ENCODE results near the gene EXOC4. TPM values are rescaled to one million over a fixed set of nuclear protein-coding genes. Genes with fewer than 3 reads are reported as not detected.

EXOC4 gene
- total RNA-seq, 4 donors from 2014 or later, result 60.0 to 187 (median 80.1) TPM

- WGBS, result 67% methylated on average over 3 of the region's 3 CpGs
- H3K4me1 ChIP-seq, result no peaks in the 10 kb centered on the region
- no peak for DNase-seq (ENCODE audit: low spot score in 2 of 2)
- H3K27me3 ChIP-seq, result no peaks in the 10 kb centered on the region
- H3K9me3 ChIP-seq, result no peaks in the 10 kb centered on the region
- H3K27ac ChIP-seq, result no peak overlapping the region
- peaks cover 28% of the 10 kb centered on the region for H3K36me3 ChIP-seq
- no peak for TF ChIP-seq EP300 (IDR thresholded peaks at IDR 0.05)
- TF ChIP-seq POLR2A (IDR thresholded peaks at IDR 0.05), result no peak
- TF ChIP-seq CTCF (IDR thresholded peaks at IDR 0.05), result no peak
- no peak for TF ChIP-seq POLR2AphosphoS5 (IDR thresholded peaks at IDR 0.05)
- no peak overlapping the region for H3K4me3 ChIP-seq
These were observed 57.5 kb downstream of the EXOC4 start for GRCh38 chr7:133310232-133310862.

- Histone ChIP-seq H3K36me3 (peaks cover 16% of the 10 kb centered on the region), H3K27ac (no peak overlapping the region), H3K4me3 (no peak overlapping the region), H3K9me3 (no peaks in the 10 kb centered on the region), H3K27me3 (no peaks in the 10 kb centered on the region), H3K4me1 (no peaks in the 10 kb centered on the region)
- WGBS, result 95% methylated on average over 1 of the region's 1 CpG
- DNase-seq (ENCODE audit: low spot score in 2 of 2), result no peak
- TF ChIP-seq POLR2AphosphoS5 (IDR thresholded peaks at IDR 0.05) (no peak), EP300 (IDR thresholded peaks at IDR 0.05) (no peak), POLR2A (IDR thresholded peaks at IDR 0.05) (no peak), CTCF (IDR thresholded peaks at IDR 0.05) (no peak)
These were observed 60.7 kb downstream of the EXOC4 start for GRCh38 chr7:133313575-133313974.

GRCh38 chr7:133314084-133314483 is 61.2 kb downstream of the EXOC4 start:
- no peak overlapping the region for H3K27ac ChIP-seq
- H3K4me1 ChIP-seq, result no peaks in the 10 kb centered on the region
- no peak for DNase-seq (ENCODE audit: low spot score in 2 of 2)
- no peaks in the 10 kb centered on the region for H3K9me3 ChIP-seq
- H3K4me3 ChIP-seq, result no peak overlapping the region
- TF ChIP-seq CTCF (IDR thresholded peaks at IDR 0.05), result no peak
- no peak for TF ChIP-seq POLR2A (IDR thresholded peaks at IDR 0.05)
- TF ChIP-seq EP300 (IDR thresholded peaks at IDR 0.05), result no peak
- TF ChIP-seq POLR2AphosphoS5 (IDR thresholded peaks at IDR 0.05), result no peak
- H3K27me3 ChIP-seq, result no peaks in the 10 kb centered on the region
- WGBS, result 95% methylated on average over 1 of the region's 1 CpG
- peaks cover 11% of the 10 kb centered on the region for H3K36me3 ChIP-seq

GRCh38 chr7:133315332-133316040 is 62.6 kb downstream of the EXOC4 start:
- 89% methylated on average over 6 of the region's 6 CpGs for WGBS
- H3K4me3 ChIP-seq, result no peak overlapping the region
- no peaks in the 10 kb centered on the region for H3K27me3 ChIP-seq
- TF ChIP-seq CTCF (IDR thresholded peaks at IDR 0.05) (no peak), EP300 (IDR thresholded peaks at IDR 0.05) (no peak), POLR2AphosphoS5 (IDR thresholded peaks at IDR 0.05) (no peak), POLR2A (IDR thresholded peaks at IDR 0.05) (no peak)
- H3K27ac ChIP-seq, result no peak overlapping the region
- DNase-seq (ENCODE audit: low spot score in 2 of 2), result no peak
- no peaks in the 10 kb centered on the region for H3K9me3 ChIP-seq
- H3K36me3 ChIP-seq, result peaks cover 21% of the 10 kb centered on the region
- no peaks in the 10 kb centered on the region for H3K4me1 ChIP-seq

GRCh38 chr7:133319842-133320241 is 67.0 kb downstream of the EXOC4 start:
- Histone ChIP-seq H3K27ac (no peak overlapping the region), H3K27me3 (no peaks in the 10 kb centered on the region), H3K4me3 (no peak overlapping the region), H3K9me3 (peaks cover 4% of the 10 kb centered on the region), H3K4me1 (no peaks in the 10 kb centered on the region), H3K36me3 (peaks cover 36% of the 10 kb centered on the region)
- WGBS, result 95% methylated on average over 2 of the region's 2 CpGs
- no peak for DNase-seq (ENCODE audit: low spot score in 2 of 2)
- TF ChIP-seq POLR2AphosphoS5 (IDR thresholded peaks at IDR 0.05) (no peak), POLR2A (IDR thresholded peaks at IDR 0.05) (no peak), CTCF (IDR thresholded peaks at IDR 0.05) (no peak), EP300 (IDR thresholded peaks at IDR 0.05) (no peak)
